Upper lobe of left lung (tissue), 6 donors: ENCODE data around the gene A3GALT2. TPM values are rescaled to one million over a fixed set of nuclear protein-coding genes. Genes with fewer than 3 reads are reported as not detected.
"Not testable (repeated sequence)": the region's sequence is repeated elsewhere in the genome, so short reads cannot be mapped to it uniquely, and the experiment has no call there.

Experiments
- ATAC-seq, 2 donors: fragments of 200-7000 bp; cut with Tn5 transposase; one replicate each; pipeline ENCODE4 v1.9.1; 2022; ENCODE audit warnings: mild to moderate bottlenecking in 2 of 2, moderate library complexity in 2 of 2; ENCODE audit not compliant: low FRiP score in 2 of 2
- DNase-seq, 2 donors: peaks; one replicate each; pipeline ENCODE4 v3.0.0-alpha.2; 2019 to 2020
- H3K27ac ChIP-seq, 4 donors: fragments of 200-600 bp; sonication (generic); one replicate each; pipeline ENCODE4 v1.5.1; 2016 to 2019
- H3K27me3 ChIP-seq, 4 donors: fragments of 200-600 bp; sonication (generic); one replicate each; pipeline ENCODE4 v1.5.1; 2017 to 2019
- H3K36me3 ChIP-seq, 4 donors: fragments of 200-600 bp; sonication (generic); one replicate each; pipeline ENCODE4 v1.5.1; 2016 to 2019
- H3K4me1 ChIP-seq, 4 donors: fragments of 200-600 bp; sonication (generic); one replicate each; pipeline ENCODE4 v1.5.1; 2018 to 2019
- H3K4me3 ChIP-seq, 4 donors: fragments of 200-600 bp; sonication (generic); one replicate each; pipeline ENCODE4 v1.5.1; 2017 to 2019; ENCODE audit warnings: mild to moderate bottlenecking in 2 of 4, moderate library complexity in 1 of 4
- H3K9me3 ChIP-seq, 4 donors: fragments of 200-600 bp; sonication (generic); one replicate each; pipeline ENCODE4 v1.5.1; 2018 to 2019
- CTCF ChIP-seq, 6 experiments: fragments of 450-650 bp in 4 of 6; fragments of 200-600 bp in 2 of 6; sonication (generic) in 2 of 6; IDR thresholded peaks; one replicate each; pipeline ENCODE4 v1.5.1; 2016 to 2019; ENCODE audit warnings: antibody characterized with exemption in 6 of 6
- EP300 ChIP-seq, 4 donors: sonication (generic); formaldehyde crosslinking; IDR thresholded peaks; one replicate each; pipeline ENCODE4 v1.5.1; 2017; ENCODE audit warnings: antibody characterized with exemption in 4 of 4, control low read depth in 2 of 4
- POLR2A ChIP-seq, 4 donors: fragments of 450-650 bp; IDR thresholded peaks; one replicate each; pipeline ENCODE4 v1.5.1; 2016 to 2017; ENCODE audit warnings: antibody characterized with exemption in 4 of 4, mild to moderate bottlenecking in 2 of 4
- POLR2AphosphoS5 ChIP-seq, 2 donors: sonication (generic); formaldehyde crosslinking; IDR thresholded peaks; one replicate each; pipeline ENCODE4 v1.5.1; 2017; ENCODE audit warnings: antibody characterized with exemption in 2 of 2
- WGBS, 2 donors: methylation state at CpG; one replicate each; pipeline ENCODE4 v1.1.5; 2017 to 2018; 5-methylcytosine and 5-hydroxymethylcytosine counted together
- total RNA-seq, 6 donors: library from RNA; depleted of rRNA in 4 of 6; stranded (reverse); fragments of >200 nt in 4 of 6; gene quantifications; one replicate each; pipeline versions ENCODE4 v1.1.0 to v1.2.1, GENCODE V29; 2016 to 2021
- donor health status: DM: no; HTN: no; CAD: no; lungs with moderate emphysema.
- donor health status: DM: no; HTN: yes; CAD: no; lungs with severe emphysema.

Gene A3GALT2
- total RNA-seq, 6 donors from 2014 or later: 0.79 to 0.91 TPM; not detected in 4

- no peaks in the 10 kb centered on the region for H3K9me3 ChIP-seq
- TF ChIP-seq POLR2AphosphoS5 (IDR thresholded peaks at IDR 0.05) (no peak), POLR2A (IDR thresholded peaks at IDR 0.05) (no peak), CTCF (IDR thresholded peaks at IDR 0.05) (no peak), EP300 (IDR thresholded peaks at IDR 0.05) (no peak)
- peaks cover 5 to 19% (median 6%) of the 10 kb centered on the region in 4 donors for H3K4me1 ChIP-seq
- DNase-seq (no peak), ATAC-seq (no peak)
- H3K27me3 ChIP-seq: no peaks in the 10 kb centered on the region
- 84 to 86% methylated on average over 11 to 13 of the region's 13 CpGs for WGBS, 2 donors
- H3K36me3 ChIP-seq: peaks cover 0 to 45% (median 12%) of the 10 kb centered on the region in 4 donors
- H3K4me3 ChIP-seq: no peak overlapping the region
- peak overlapping the region in 1 of 4 donors; percentile 17 for H3K27ac ChIP-seq
These were observed 26.6 kb downstream of the A3GALT2 start for GRCh38 chr1:33294071-33295010.

- H3K4me1 ChIP-seq: peaks cover 0 to 10% (median 5%) of the 10 kb centered on the region in 4 donors
- TF ChIP-seq POLR2A (IDR thresholded peaks at IDR 0.05) (no peak), EP300 (IDR thresholded peaks at IDR 0.05) (no peak), POLR2AphosphoS5 (IDR thresholded peaks at IDR 0.05) (no peak), CTCF (IDR thresholded peaks at IDR 0.05) (no peak)
- H3K27ac ChIP-seq: no peak overlapping the region
- ATAC-seq (no peak), DNase-seq (no peak)
- H3K36me3 ChIP-seq: peaks cover 0 to 44% (median 9%) of the 10 kb centered on the region in 4 donors
- no peak overlapping the region for H3K4me3 ChIP-seq
- WGBS, 2 donors: 86% methylated on average over 13 of the region's 13 CpGs
- H3K27me3 ChIP-seq: no peaks in the 10 kb centered on the region
- H3K9me3 ChIP-seq: no peaks in the 10 kb centered on the region
These were observed 28.1 kb downstream of the A3GALT2 start for GRCh38 chr1:33292726-33293340.

- not testable (repeated sequence) for ATAC-seq, H3K27ac ChIP-seq, DNase-seq, H3K4me3 ChIP-seq, H3K9me3 ChIP-seq, H3K27me3 ChIP-seq
- peaks cover 0 to 13% (median 3%) of the 10 kb centered on the region in 4 donors for H3K4me1 ChIP-seq
- WGBS, 2 donors: 91 to 92% methylated on average over 1 of the region's 2 CpGs
- peaks cover 0 to 33% (median 7%) of the 10 kb centered on the region in 4 donors for H3K36me3 ChIP-seq
These were observed 30.3 kb downstream of the A3GALT2 start for GRCh38 chr1:33290615-33291014.

GRCh38 chr1:33289858-33290154 is 31.1 kb downstream of the A3GALT2 start:
- no peaks in the 10 kb centered on the region for H3K27me3 ChIP-seq
- H3K27ac ChIP-seq: no peak overlapping the region
- WGBS, 2 donors: 94 to 100% methylated on average over 3 of the region's 3 CpGs
- DNase-seq (no peak), ATAC-seq (no peak)
- peaks cover 0 to 8% (median under 1%) of the 10 kb centered on the region in 4 donors for H3K4me1 ChIP-seq
- no peak overlapping the region for H3K4me3 ChIP-seq
- H3K36me3 ChIP-seq: peaks cover 0 to 26% (median 1%) of the 10 kb centered on the region in 4 donors
- TF ChIP-seq EP300 (IDR thresholded peaks at IDR 0.05) (no peak), POLR2A (IDR thresholded peaks at IDR 0.05) (no peak), POLR2AphosphoS5 (IDR thresholded peaks at IDR 0.05) (no peak)
- H3K9me3 ChIP-seq: no peaks in the 10 kb centered on the region

- peaks cover 0 to 20% (median 0%) of the 10 kb centered on the region in 4 donors for H3K36me3 ChIP-seq
- TF ChIP-seq POLR2AphosphoS5 (IDR thresholded peaks at IDR 0.05) (no peak), CTCF (IDR thresholded peaks at IDR 0.05) (no peak), EP300 (IDR thresholded peaks at IDR 0.05) (no peak), POLR2A (IDR thresholded peaks at IDR 0.05) (no peak)
- peaks cover 0 to 8% (median 2%) of the 10 kb centered on the region in 4 donors for H3K4me1 ChIP-seq
- ATAC-seq (no peak), DNase-seq (no peak)
- no peaks in the 10 kb centered on the region for H3K9me3 ChIP-seq
- no peaks in the 10 kb centered on the region for H3K27me3 ChIP-seq
- no peak overlapping the region for H3K4me3 ChIP-seq
- 89 to 95% methylated on average over 15 to 16 of the region's 16 CpGs for WGBS, 2 donors
- H3K27ac ChIP-seq: no peak overlapping the region
These were observed 31.7 kb downstream of the A3GALT2 start for GRCh38 chr1:33288976-33289857.
